Heart right ventricle (tissue), 16 donors: ENCODE measurements around the gene NPY. TPM values are rescaled to one million over a fixed set of nuclear protein-coding genes. Genes with fewer than 3 reads are reported as not detected.

Experiments
- ATAC-seq, 8 donors: fragments of 200-7000 bp; cut with Tn5 transposase; one replicate each; pipeline ENCODE4 v1.9.1; 2020; ENCODE audit warnings: mild to moderate bottlenecking in 8 of 8, moderate library complexity in 8 of 8, moderate number of reproducible peaks in 1 of 8
- DNase-seq, 2 donors: peaks; one replicate each; pipeline ENCODE4 v3.0.0-alpha.2; 2020
- H3K27ac ChIP-seq, 10 donors: fragments of 200-600 bp; sonication (generic) in 2 of 10; one replicate each; pipeline versions ENCODE4 v1.5.0 to v1.8.0; 2020 to 2022; ENCODE audit warnings: mild to moderate bottlenecking in 3 of 10
- H3K27me3 ChIP-seq, 7 donors: fragments of 200-600 bp; one replicate each; pipeline ENCODE4 v1.8.0; 2021 to 2022; ENCODE audit warnings: mild to moderate bottlenecking in 2 of 7
- H3K36me3 ChIP-seq, 9 donors: fragments of 200-600 bp; sonication (generic) in 1 of 9; one replicate each; pipeline versions ENCODE4 v1.5.0 to v1.8.0; 2020 to 2022; ENCODE audit warnings: mild to moderate bottlenecking in 2 of 9
- H3K4me1 ChIP-seq, 9 donors: fragments of 200-600 bp; sonication (generic) in 1 of 9; one replicate each; pipeline versions ENCODE4 v1.5.0 to v1.8.0; 2020 to 2022; ENCODE audit warnings: mild to moderate bottlenecking in 4 of 9
- H3K4me3 ChIP-seq, 10 donors: fragments of 200-600 bp; sonication (generic) in 2 of 10; one replicate each; pipeline versions ENCODE4 v1.5.0 to v1.8.0; 2020 to 2022; ENCODE audit warnings: mild to moderate bottlenecking in 7 of 10, moderate library complexity in 2 of 10
- H3K9me3 ChIP-seq, 11 donors: fragments of 200-600 bp in 10 of 11; sonication (generic) in 2 of 11; one replicate each; pipeline versions ENCODE4 v1.5.0 to v1.8.0; 2013 to 2022; ENCODE audit warnings: mild to moderate bottlenecking in 2 of 11, control low read depth in 1 of 11, moderate library complexity in 1 of 11
- WGBS, 2 donors: extraction: QIAGEN DNeasy Blood & Tissue Kit; methylation state at CpG; one replicate each; pipeline ENCODE4 v1.1.7; 2013; ENCODE audit warnings: inconsistent platforms in 1 of 2; 5-methylcytosine and 5-hydroxymethylcytosine counted together
- intact Hi-C, 10 donors: fragments of 100-400 bp; cut with DNase I; formaldehyde crosslinking; loops; one replicate each; pipeline versions ENCODE4 v1.11.1 to v1.14.2; 2022
- polyA plus RNA-seq, 2 donors: library from polyadenylated mRNA; stranded (reverse); fragments of 200-250 nt; gene quantifications; one replicate each; pipeline ENCODE4 v1.2.3, GENCODE V29; 2013
- total RNA-seq, 10 donors: library from RNA; stranded (reverse); fragmentation: NEBNext Ultra II Directional in 3 of 10; extraction: Animal tissue kit (Norgen Biotek cat#: 25700) in 3 of 10; gene quantifications; one replicate each; pipeline versions ENCODE4 v1.2.1 to v1.2.4, GENCODE V29; 2021 to 2023
- TF ChIP-seq, protein P1 (sequence below), 9 donors: fragments of 200-600 bp; sonication (generic) in 2 of 9; IDR thresholded peaks; one replicate each; pipeline versions ENCODE4 v1.5.0 to v1.8.0; 2021 to 2022; ENCODE audit warnings: antibody characterized with exemption in 9 of 9, mild to moderate bottlenecking in 5 of 9, moderate library complexity in 1 of 9
- donor health status: Arrhythmogenic right ventricular cardiomyopathy.
- donor health status: ischemic (EF 13 %, LVEDD 7.1; RV severe dilation, severe dysfunction).
- donor health status: healthy with polysubstance abuse.
- donor health status: DM: no; HTN: yes; CAD: no.
- donor health status: DM: no; HTN: no; CAD: no.
- donor health status: ischemic (EF 25% LVEDD 6.9; RV normal size, moderate dysfunction).
- donor health status: ischemic (EF 25% LVEDD 5.7; RV mildly dilated, moderate dysfunction).
- donor health status: healthy.
- donor health status: DM: yes; HTN: yes; CAD: no.
- donor health status: Ischemic cardiomyopathy.
- donor health status: ischemic (EF 35%, LVEDD 5.7; RV mildly dilated, moderate dysfunction).
- donor health status: nonischemic (EF 11% LVEDD 7.7; RV severe dilation, severe dysfunction).
- donor health status: DM: yes; HTN: yes; CAD: no.
- donor health status: PGD.
- donor health status: ischemic (EF 29% LVEDD 5.4; RV normal size, mild dysfunction).
- donor health status: nonischemic (EF 23%, LVEDD 6.1; RV moderate dilation, normal function).

Gene NPY
- total and polyA plus RNA-seq, 12 donors: 0.13 TPM; not detected in 11

DNA sequence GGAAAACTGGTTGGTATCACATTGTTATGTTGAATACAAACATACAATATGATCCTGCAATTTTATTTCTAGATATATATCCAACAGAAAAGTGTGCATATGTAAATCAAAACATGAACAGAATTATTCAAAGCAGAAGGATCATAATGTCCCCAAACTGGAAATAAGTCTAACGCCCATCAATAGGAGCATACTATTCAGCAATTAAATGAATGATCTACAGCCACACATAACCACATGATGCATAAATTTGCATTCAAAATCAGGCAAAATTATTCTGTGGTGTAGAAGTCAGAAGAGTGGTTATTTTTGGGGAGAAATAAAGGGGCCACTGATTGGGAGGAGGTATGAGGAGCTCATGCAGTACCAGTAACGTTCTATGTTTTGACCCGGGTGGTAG is 28.6 kb downstream of the NPY start:
- TF ChIP-seq, protein P1, sequence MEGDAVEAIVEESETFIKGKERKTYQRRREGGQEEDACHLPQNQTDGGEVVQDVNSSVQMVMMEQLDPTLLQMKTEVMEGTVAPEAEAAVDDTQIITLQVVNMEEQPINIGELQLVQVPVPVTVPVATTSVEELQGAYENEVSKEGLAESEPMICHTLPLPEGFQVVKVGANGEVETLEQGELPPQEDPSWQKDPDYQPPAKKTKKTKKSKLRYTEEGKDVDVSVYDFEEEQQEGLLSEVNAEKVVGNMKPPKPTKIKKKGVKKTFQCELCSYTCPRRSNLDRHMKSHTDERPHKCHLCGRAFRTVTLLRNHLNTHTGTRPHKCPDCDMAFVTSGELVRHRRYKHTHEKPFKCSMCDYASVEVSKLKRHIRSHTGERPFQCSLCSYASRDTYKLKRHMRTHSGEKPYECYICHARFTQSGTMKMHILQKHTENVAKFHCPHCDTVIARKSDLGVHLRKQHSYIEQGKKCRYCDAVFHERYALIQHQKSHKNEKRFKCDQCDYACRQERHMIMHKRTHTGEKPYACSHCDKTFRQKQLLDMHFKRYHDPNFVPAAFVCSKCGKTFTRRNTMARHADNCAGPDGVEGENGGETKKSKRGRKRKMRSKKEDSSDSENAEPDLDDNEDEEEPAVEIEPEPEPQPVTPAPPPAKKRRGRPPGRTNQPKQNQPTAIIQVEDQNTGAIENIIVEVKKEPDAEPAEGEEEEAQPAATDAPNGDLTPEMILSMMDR (IDR thresholded peaks at IDR 0.05): no peak
- peaks cover 0 to under 1% (median 0%) of the 10 kb centered on the region in 7 donors for H3K27me3 ChIP-seq
- DNase-seq (no peak), ATAC-seq (no peak)
- no peaks in the 10 kb centered on the region for H3K9me3 ChIP-seq
- intact Hi-C loops: no loop called here
- H3K4me3 ChIP-seq: no peak overlapping the region
- 82 to 86% methylated on average over 3 of the region's 3 CpGs for WGBS, 2 donors
- no peak overlapping the region for H3K27ac ChIP-seq
- no peaks in the 10 kb centered on the region for H3K4me1 ChIP-seq
- H3K36me3 ChIP-seq: no peaks in the 10 kb centered on the region

DNA sequence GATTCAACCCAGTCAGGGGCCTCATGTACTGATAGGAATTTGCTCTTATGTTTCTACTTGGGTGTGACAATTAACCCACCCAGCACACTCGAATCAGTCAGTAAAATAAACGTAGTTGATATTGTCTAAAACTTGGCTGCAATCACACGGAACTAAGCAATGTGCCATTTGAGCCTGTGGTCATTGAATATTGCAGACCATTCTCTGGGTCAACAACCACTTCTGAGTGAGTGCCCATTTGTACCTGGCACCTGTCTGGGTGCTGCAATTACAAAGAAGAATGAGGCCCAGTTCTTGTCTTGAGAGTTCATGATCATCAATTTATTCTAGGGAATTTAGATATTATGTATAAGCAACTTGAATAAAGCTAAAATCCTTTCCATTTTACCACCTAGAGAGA is 29.8 kb downstream of the NPY start:
- WGBS, 2 donors: 33 to 58% methylated on average over 3 of the region's 3 CpGs
- intact Hi-C loops: no loop called here
- ATAC-seq (no peak), DNase-seq (no peak)
- Histone ChIP-seq H3K9me3 (no peaks in the 10 kb centered on the region), H3K4me3 (no peak overlapping the region), H3K36me3 (no peaks in the 10 kb centered on the region), H3K4me1 (no peaks in the 10 kb centered on the region), H3K27me3 (peaks cover 0 to 8% (median 0%) of the 10 kb centered on the region in 7 donors), H3K27ac (no peak overlapping the region)
- TF ChIP-seq, protein P1 (IDR thresholded peaks at IDR 0.05): no peak

DNA sequence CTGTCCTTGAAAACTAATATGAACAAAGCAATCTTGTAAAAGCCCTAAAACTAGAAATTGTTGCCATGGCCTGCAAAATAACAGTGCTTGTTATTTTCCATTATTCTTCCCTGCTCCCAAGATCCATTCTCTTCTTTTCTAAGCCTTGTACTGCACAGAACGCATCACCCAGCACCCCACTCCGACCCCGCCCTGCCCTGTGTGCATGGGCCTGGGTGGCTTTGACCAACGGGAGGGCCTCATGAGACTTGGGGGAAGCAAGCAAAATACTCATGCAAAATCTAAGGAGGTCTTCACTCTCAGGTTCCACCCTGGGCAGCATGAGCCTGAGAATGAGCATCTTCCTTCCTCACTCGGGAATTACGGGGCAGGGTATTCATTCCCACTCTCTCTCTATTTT is 32.4 kb downstream of the NPY start:
- Histone ChIP-seq H3K36me3 (no peaks in the 10 kb centered on the region), H3K27ac (no peak overlapping the region), H3K4me1 (no peaks in the 10 kb centered on the region), H3K27me3 (peaks cover 0 to 14% (median 0%) of the 10 kb centered on the region in 7 donors), H3K4me3 (no peak overlapping the region), H3K9me3 (no peaks in the 10 kb centered on the region)
- WGBS, 2 donors: 62 to 81% methylated on average over 6 of the region's 6 CpGs
- intact Hi-C loops: no loop called here
- no peak for ATAC-seq
- no peak for DNase-seq
- TF ChIP-seq, protein P1 (IDR thresholded peaks at IDR 0.05): no peak

DNA sequence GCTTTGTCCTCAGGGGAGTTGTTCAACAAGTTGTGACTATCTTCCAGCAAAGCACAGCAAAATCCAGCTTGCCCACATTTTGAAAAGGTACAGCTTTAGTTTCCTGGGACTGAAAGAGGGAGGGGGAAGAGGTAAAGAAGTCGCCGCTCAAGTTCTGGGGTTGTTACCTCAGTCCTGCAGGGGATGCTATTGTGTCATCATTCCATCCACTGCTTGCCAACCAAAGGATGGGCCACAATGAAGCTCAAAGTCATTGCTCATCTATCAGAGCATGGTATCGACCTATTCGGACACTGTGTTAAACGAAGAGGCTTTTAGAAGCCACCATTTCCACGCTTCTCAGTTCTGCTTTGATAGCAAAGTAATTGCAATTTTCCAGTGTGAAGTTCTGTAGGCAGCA is 34.3 kb downstream of the NPY start:
- Histone ChIP-seq H3K27me3 (peaks cover 0 to 14% (median 0%) of the 10 kb centered on the region in 7 donors), H3K9me3 (no peaks in the 10 kb centered on the region), H3K4me1 (no peaks in the 10 kb centered on the region), H3K4me3 (no peak overlapping the region), H3K36me3 (no peaks in the 10 kb centered on the region), H3K27ac (no peak overlapping the region)
- ATAC-seq (no peak), DNase-seq (no peak)
- TF ChIP-seq, protein P1 (IDR thresholded peaks at IDR 0.05): no peak
- intact Hi-C loops: no loop called here
- WGBS, 2 donors: 59 to 66% methylated on average over 6 of the region's 6 CpGs
